Caco-2 (cell line): ENCODE results near the gene COMTD1. TPM values are rescaled to one million over a fixed set of nuclear protein-coding genes. Genes with fewer than 3 reads are reported as not detected.
"Not testable (repeated sequence)": the region's sequence is repeated elsewhere in the genome, so short reads cannot be mapped to it uniquely, and the experiment has no call there.

ENCODE experiments used
- BruUV-seq: library from RNA; stranded (reverse); fragments of 400-500 nt; replicated peaks from 2 replicates; lab custom pipeline; 2021; lab: Mats Ljungman, UMichigan
- CTCF ChIA-PET: fragments of 300-600 bp; sonication (Branson Sonifier 250); formaldehyde crosslinking; loops from one replicate; lab custom pipeline; 2022; ENCODE audit warnings: antibody characterized with exemption; lab: Charles Lee
- POLR2A ChIA-PET: fragments of 300-600 bp; sonication (Branson Sonifier 250); formaldehyde crosslinking; loops from one replicate; lab custom pipeline; 2022; ENCODE audit warnings: antibody characterized with exemption; lab: Charles Lee
- DNase-seq, 2 experiments: peaks; one replicate each; pipeline versions ENCODE4 v3.0.0 to v3.0.0-alpha.2; 2020 to 2022
- H3K27me3 ChIP-seq: replicated peaks from 2 replicates; pipeline ENCODE4 v1.6.0; 2011; ENCODE audit warnings: low read length; ENCODE audit not compliant: control insufficient read depth, insufficient read depth
- H3K36me3 ChIP-seq: 2 replicates; pipeline ENCODE4 v1.5.1; 2011; ENCODE audit warnings: low read length; ENCODE audit not compliant: control insufficient read depth, insufficient read depth
- H3K4me1 ChIP-seq: fragments of 250-450 bp; sonication (Bioruptor Pico); 2 replicates; pipeline ENCODE4 v1.5.1; 2020; ENCODE audit warnings: mild to moderate bottlenecking
- H3K4me3 ChIP-seq: 2 replicates; pipeline ENCODE4 v1.5.1; 2011; ENCODE audit warnings: low read depth, mild to moderate bottlenecking, control low read depth, low read length
- H3K9me3 ChIP-seq: fragments of 250-450 bp; sonication (Bioruptor Pico); 2 replicates; pipeline ENCODE4 v1.5.1; 2020; ENCODE audit warnings: mild to moderate bottlenecking, moderate library complexity
- H3K27ac Mint-ChIP-seq: one replicate; pipeline ENCODE4 v1.8.0; 2022; ENCODE audit warnings: mixed read lengths; ENCODE audit not compliant: unreplicated experiment
- H3K27me3 Mint-ChIP-seq: one replicate; pipeline ENCODE4 v1.8.0; 2022; ENCODE audit warnings: mixed read lengths; ENCODE audit not compliant: insufficient read depth, unreplicated experiment
- H3K36me3 Mint-ChIP-seq: one replicate; pipeline ENCODE4 v1.8.0; 2022; ENCODE audit warnings: mild to moderate bottlenecking, mixed read lengths; ENCODE audit not compliant: insufficient read depth, unreplicated experiment
- H3K4me1 Mint-ChIP-seq: one replicate; pipeline ENCODE4 v1.8.0; 2022; ENCODE audit warnings: low read depth, mixed read lengths; ENCODE audit not compliant: unreplicated experiment
- H3K4me3 Mint-ChIP-seq: one replicate; pipeline ENCODE4 v1.8.0; 2022; ENCODE audit warnings: mild to moderate bottlenecking, moderate library complexity, mixed read lengths; ENCODE audit not compliant: unreplicated experiment
- H3K9me3 Mint-ChIP-seq: one replicate; pipeline ENCODE4 v1.8.0; 2022; ENCODE audit warnings: mixed read lengths; ENCODE audit not compliant: unreplicated experiment
- CTCF ChIP-seq, 2 experiments: fragments of 200-600 bp in 1 of 2; IDR thresholded peaks; 1 replicate in 1 of 2; 2 replicates in 1 of 2; pipeline versions ENCODE4 v1.5.1 to v1.8.0; 2011 to 2022; ENCODE audit warnings: antibody characterized with exemption in 1 of 2, control low read depth in 1 of 2, inconsistent platforms in 1 of 2, low read depth in 1 of 2, low read length in 1 of 2, mild to moderate bottlenecking in 1 of 2, moderate library complexity in 1 of 2; ENCODE audit not compliant: insufficient read depth in 1 of 2, severe bottlenecking in 1 of 2, unreplicated experiment in 1 of 2
- intact Hi-C: fragments of 100-400 bp; cut with micrococcal nuclease; formaldehyde crosslinking; loops from one replicate; pipeline ENCODE4 v1.10.0; 2022; ENCODE audit not compliant: unreplicated experiment
- total RNA-seq: library from RNA; stranded (reverse); gene quantifications from 2 replicates; pipeline ENCODE4 v1.2.3, GENCODE V29; 2022

The COMTD1 gene
- total RNA-seq, 1 experiment from 2014 or later: 38.7 TPM

GRCh38 chr10:75191821-75192568 lies 43.8 kb downstream of the COMTD1 start:
- H3K36me3 Mint-ChIP-seq: peaks cover 17% of the 10 kb centered on the region
- CTCF ChIA-PET: interaction anchor here (0.7 kb wide), 1 partner anchor 44 kb away, joined by 3 read pairs; the partner anchor contains the start of gene COMTD1
- peak overlapping the region; percentile 67 for H3K4me3 Mint-ChIP-seq
- intact Hi-C loops: loop anchor here (1.0 kb wide), 1 partner anchor 18 kb away; the partner anchor contains the start of gene VDAC2
- H3K36me3 ChIP-seq: peaks cover 2% of the 10 kb centered on the region
- peaks cover 6% of the 10 kb centered on the region for H3K4me1 Mint-ChIP-seq
- H3K4me3 ChIP-seq: 0 out of 2 replicates have a peak overlapping the region, but pooled peaks have one; percentile 2
- H3K9me3 ChIP-seq: no peaks in the 10 kb centered on the region
- no peaks in the 10 kb centered on the region for H3K9me3 Mint-ChIP-seq
- H3K27me3 Mint-ChIP-seq: no peaks in the 10 kb centered on the region
- H3K27ac Mint-ChIP-seq: peak overlapping the region; percentile 76
- POLR2A ChIA-PET: interaction anchor here (0.6 kb wide), 1 partner anchor 18 kb away, joined by 4 read pairs; no protein-coding TSS in a partner anchor
- DNase-seq: peak; percentile 73
- no peaks in the 10 kb centered on the region for H3K27me3 ChIP-seq
- peak in 1 of 2 experiments; percentile 26 for TF ChIP-seq CTCF (IDR thresholded peaks at IDR 0.05; ENCODE audit: insufficient read depth in 1 of 2, low read depth in 1 of 2, low read length in 1 of 2, severe bottlenecking in 1 of 2, unreplicated experiment in 1 of 2)
- H3K4me1 ChIP-seq: peaks cover 26% of the 10 kb centered on the region
- BruUV-seq: TSS peak; percentile 21

- Mint-ChIP-seq H3K36me3 (peaks cover 12% of the 10 kb centered on the region), H3K27ac (peak overlapping the region; percentile 39), H3K27me3 (no peaks in the 10 kb centered on the region), H3K9me3 (no peaks in the 10 kb centered on the region), H3K4me3 (no peak overlapping the region), H3K4me1 (peaks cover 19% of the 10 kb centered on the region)
- Histone ChIP-seq H3K9me3 (no peaks in the 10 kb centered on the region), H3K4me3 (no peak overlapping the region), H3K27me3 (no peaks in the 10 kb centered on the region), H3K4me1 (peaks cover 34% of the 10 kb centered on the region), H3K36me3 (peaks cover 2% of the 10 kb centered on the region; the same call in 1 of the 2 replicates)
- no peak for DNase-seq
- BruUV-seq: no TSS peak
- intact Hi-C loops: no loop called here
- TF ChIP-seq CTCF (IDR thresholded peaks at IDR 0.05; ENCODE audit: insufficient read depth in 1 of 2, low read depth in 1 of 2, low read length in 1 of 2, severe bottlenecking in 1 of 2, unreplicated experiment in 1 of 2): no peak
- ChIA-PET CTCF (interaction anchor here (1.2 to 5.4 kb wide), 3 partner anchors 21 to 45 kb away, joined by 7 to 108 read pairs (median 27); partner anchors contain the start of genes COMTD1 and VDAC2), POLR2A (interaction anchor here (1.8 kb wide), 1 partner anchor 22 kb away, joined by 4 read pairs; the partner anchor contains the start of gene VDAC2)
These were observed 46.3 kb downstream of the COMTD1 start for GRCh38 chr10:75189266-75190096.

GRCh38 chr10:75188522-75188921 lies 47.2 kb downstream of the COMTD1 start:
- BruUV-seq, H3K9me3 Mint-ChIP-seq, H3K36me3 Mint-ChIP-seq, H3K4me3 Mint-ChIP-seq, H3K9me3 ChIP-seq, H3K27me3 Mint-ChIP-seq, H3K27me3 ChIP-seq, H3K27ac Mint-ChIP-seq, H3K4me3 ChIP-seq, DNase-seq, H3K36me3 ChIP-seq: not testable (repeated sequence)
- ChIA-PET CTCF (interaction anchor here (0.6 to 5.4 kb wide), 9 partner anchors 16 to 221 kb away, joined by 3 to 108 read pairs (median 4); partner anchors contain the start of genes COMTD1 and VDAC2), POLR2A (interaction anchor here (0.7 to 1.1 kb wide), 3 partner anchors 23 to 46 kb away, joined by 3 to 11 read pairs (median 5); partner anchors contain the start of gene COMTD1)
- peaks cover 19% of the 10 kb centered on the region for H3K4me1 Mint-ChIP-seq
- intact Hi-C loops: loop anchor here (1.0 kb wide), 3 partner anchors 25 to 46 kb away; no protein-coding TSS in a partner anchor
- peaks cover 34% of the 10 kb centered on the region for H3K4me1 ChIP-seq
